HFFc6 (cell line): ENCODE measurements around the gene RRAS2. TPM values are rescaled to one million over a fixed set of nuclear protein-coding genes. Genes with fewer than 3 reads are reported as not detected.

Experiments
- DNase-seq: peaks from one replicate; pipeline ENCODE4 v3.0.0-alpha.2; 2018
- H3K27ac Mint-ChIP-seq: 2 replicates; pipeline ENCODE4 v1.8.0; 2020; ENCODE audit warnings: mild to moderate bottlenecking, mixed read lengths
- H3K27me3 Mint-ChIP-seq: 2 replicates; pipeline ENCODE4 v1.8.0; 2021; ENCODE audit warnings: mild to moderate bottlenecking, moderate library complexity, mixed read lengths; ENCODE audit not compliant: insufficient read depth
- H3K36me3 Mint-ChIP-seq: 2 replicates; pipeline ENCODE4 v1.8.0; 2021; ENCODE audit warnings: low read depth, mixed read lengths
- H3K4me1 Mint-ChIP-seq: 2 replicates; pipeline ENCODE4 v1.8.0; 2020; ENCODE audit warnings: low read depth, mixed read lengths
- H3K4me3 Mint-ChIP-seq: 2 replicates; pipeline ENCODE4 v1.8.0; 2020; ENCODE audit warnings: mild to moderate bottlenecking, moderate library complexity, mixed read lengths
- H3K9me3 Mint-ChIP-seq: 2 replicates; pipeline ENCODE4 v1.8.0; 2020; ENCODE audit warnings: mild to moderate bottlenecking, mixed read lengths
- CTCF ChIP-seq: fragments of 200-600 bp; sonication (generic); IDR thresholded peaks from 2 replicates; pipeline ENCODE4 v1.5.0; 2021; ENCODE audit warnings: antibody characterized with exemption, mild to moderate bottlenecking
- total RNA-seq, 6 experiments: library from RNA; stranded (reverse); fragmentation: NEBNext Ultra II Directional; extraction: Animal tissue kit (Norgen Biotek cat#: 25700); gene quantifications; 2 replicates in 1 of 6; 3 replicates in 5 of 6; pipeline ENCODE4 v1.2.3, GENCODE V29; 2021

The RRAS2 gene
- total RNA-seq, 6 experiments from 2014 or later, result 89.6 to 122 (median 103) TPM

GRCh38 chr11:14306481-14306880 is 52.5 kb downstream of the RRAS2 start:
- Mint-ChIP-seq H3K27ac (peak overlapping the region; percentile 34; the same call in 1 of the 2 replicates), H3K36me3 (peaks cover 8% of the 10 kb centered on the region), H3K4me3 (no peak overlapping the region), H3K9me3 (no peaks in the 10 kb centered on the region), H3K4me1 (peaks cover 25% of the 10 kb centered on the region), H3K27me3 (no peaks in the 10 kb centered on the region; the same call in 1 of the 2 replicates)
- TF ChIP-seq CTCF, result peak; percentile 36
- DNase-seq, result no peak

- Mint-ChIP-seq H3K36me3 (peaks cover 8% of the 10 kb centered on the region), H3K9me3 (no peaks in the 10 kb centered on the region), H3K4me3 (no peak overlapping the region), H3K27me3 (no peaks in the 10 kb centered on the region; the same call in 1 of the 2 replicates), H3K27ac (no peak overlapping the region), H3K4me1 (peaks cover 25% of the 10 kb centered on the region)
- no peak for TF ChIP-seq CTCF
- DNase-seq, result no peak
Observed at GRCh38 chr11:14305649-14306048, 53.3 kb downstream of the RRAS2 start.

GRCh38 chr11:14304601-14305000 is 54.4 kb downstream of the RRAS2 start:
- no peak overlapping the region for H3K4me3 Mint-ChIP-seq
- no peak for DNase-seq
- H3K27me3 Mint-ChIP-seq, result no peaks in the 10 kb centered on the region; the same call in 1 of the 2 replicates
- TF ChIP-seq CTCF, result no peak
- H3K36me3 Mint-ChIP-seq, result peaks cover 8% of the 10 kb centered on the region
- H3K27ac Mint-ChIP-seq, result no peak overlapping the region
- H3K9me3 Mint-ChIP-seq, result no peaks in the 10 kb centered on the region
- peaks cover 25% of the 10 kb centered on the region for H3K4me1 Mint-ChIP-seq

- Mint-ChIP-seq H3K9me3 (no peaks in the 10 kb centered on the region), H3K36me3 (no peaks in the 10 kb centered on the region), H3K4me1 (peaks cover 39% of the 10 kb centered on the region), H3K27ac (no peak overlapping the region), H3K4me3 (no peak overlapping the region), H3K27me3 (peaks cover 2% of the 10 kb centered on the region)
- peak; percentile 88 for TF ChIP-seq CTCF
- DNase-seq, result peak; percentile 72
Observed at GRCh38 chr11:14300661-14301304, 58.2 kb downstream of the RRAS2 start.

- H3K27me3 Mint-ChIP-seq, result peaks cover 2% of the 10 kb centered on the region
- H3K36me3 Mint-ChIP-seq, result no peaks in the 10 kb centered on the region
- H3K4me1 Mint-ChIP-seq, result peaks cover 39% of the 10 kb centered on the region
- no peak for DNase-seq
- no peak for TF ChIP-seq CTCF
- no peaks in the 10 kb centered on the region for H3K9me3 Mint-ChIP-seq
- no peak overlapping the region for H3K4me3 Mint-ChIP-seq
- no peak overlapping the region for H3K27ac Mint-ChIP-seq
Observed at GRCh38 chr11:14299921-14300320, 59.1 kb downstream of the RRAS2 start.
